Measurements from ENCODE around the gene RTL10.
A peak's percentile ranks its signal among the peaks of the same experiment; 100 is the strongest.

RTL10 gene

DNA sequence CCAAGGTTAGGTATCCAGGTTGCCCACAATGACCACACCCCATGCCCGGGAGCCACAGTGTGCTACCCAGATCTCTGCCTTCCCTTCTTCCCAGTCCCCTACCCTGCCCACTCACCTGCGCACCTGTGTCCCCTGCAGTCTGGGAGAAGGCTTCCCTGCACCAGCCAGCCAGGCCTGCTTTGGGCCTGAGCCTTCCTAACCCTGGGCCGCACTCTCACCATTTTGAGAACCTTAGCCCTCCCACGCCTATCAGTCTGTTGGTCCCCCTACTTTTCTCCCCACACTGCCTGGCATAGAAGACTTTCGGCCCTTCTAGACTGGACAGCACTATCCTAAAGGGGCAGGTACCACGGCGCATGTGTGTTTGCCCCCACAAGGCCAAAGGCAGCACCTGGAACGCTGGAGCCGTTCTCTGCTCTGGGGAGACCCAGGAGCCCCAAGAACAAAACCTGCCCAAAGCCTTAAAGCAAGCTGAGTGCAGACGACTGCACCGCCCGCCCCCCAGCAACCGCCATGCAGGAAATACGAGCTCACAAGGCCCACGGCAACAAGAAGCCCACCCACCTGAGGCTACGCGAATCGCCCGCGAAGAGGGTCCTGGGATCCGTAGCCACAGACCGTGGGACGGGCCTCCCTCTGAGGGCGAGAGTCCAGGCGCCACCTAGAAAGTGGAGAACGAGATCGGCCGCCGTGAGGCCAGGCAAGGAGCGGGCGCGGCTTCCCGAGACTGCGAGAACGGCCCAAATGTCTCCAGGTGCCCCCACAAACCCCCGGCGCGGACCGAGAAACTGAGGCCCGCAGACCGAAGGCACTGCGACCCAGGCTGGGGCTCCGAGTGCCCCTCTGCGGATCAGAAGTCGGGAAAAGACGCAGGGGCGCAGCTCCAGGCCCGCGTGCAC is 546 bp downstream of the RTL10 start (continued):
- TF ChIP-seq ZNF449 (tag by site-specific recombination; IDR thresholded peaks at IDR 0.05) (no peak), ZNF394 (tag by site-specific recombination; IDR thresholded peaks at IDR 0.05; ENCODE audit: borderline replicate concordance) (peak; percentile 14; the same call in 1 of the 2 replicates), ZNF211 (tag by site-specific recombination; IDR thresholded peaks at IDR 0.05; ENCODE audit: low read depth) (no peak), ZBTB21 (tag by site-specific recombination; IDR thresholded peaks at IDR 0.05) (no peak), ZSCAN4 (tag by site-specific recombination; IDR thresholded peaks at IDR 0.05) (no peak), ZNF596 (tag by site-specific recombination; IDR thresholded peaks at IDR 0.05) (no peak), ZNF610 (tag by site-specific recombination; IDR thresholded peaks at IDR 0.05; ENCODE audit: borderline replicate concordance) (no peak), ZNF324 (tag by site-specific recombination; IDR thresholded peaks at IDR 0.05) (peak; percentile 49; the same call in 1 of the 2 replicates), ZFP37 (tag by site-specific recombination; IDR thresholded peaks at IDR 0.05) (no peak), ZNF423 (tag by site-specific recombination; IDR thresholded peaks at IDR 0.05) (no peak), ZNF561 (tag by site-specific recombination; IDR thresholded peaks at IDR 0.05; ENCODE audit: borderline replicate concordance) (0 out of 2 replicates have a peak, but pooled peaks have one; percentile 25), ZNF140 (tag by site-specific recombination; IDR thresholded peaks at IDR 0.05) (no peak), ZNF580 (tag by site-specific recombination; IDR thresholded peaks at IDR 0.05) (no peak), ZNF600 (tag by site-specific recombination; IDR thresholded peaks at IDR 0.05) (peak; percentile 27; the same call in 1 of the 2 replicates), ZBTB6 (tag by site-specific recombination; IDR thresholded peaks at IDR 0.05) (0 out of 2 replicates have a peak, but pooled peaks have one; percentile 26), PRDM10 (tag by site-specific recombination; IDR thresholded peaks at IDR 0.05) (no peak; the same call in none of the 2 replicates), AEBP2 (tag by site-specific recombination; IDR thresholded peaks at IDR 0.05; ENCODE audit: borderline replicate concordance) (no peak), ZNF707 (tag by site-specific recombination; IDR thresholded peaks at IDR 0.05) (no peak), ZNF510 (tag by site-specific recombination; IDR thresholded peaks at IDR 0.05; ENCODE audit: insufficient replicate concordance) (no peak), ZEB2 (tag by site-specific recombination; IDR thresholded peaks at IDR 0.05) (no peak), ZBTB10 (tag by site-specific recombination; IDR thresholded peaks at IDR 0.05) (no peak), ZNF114 (tag by site-specific recombination; IDR thresholded peaks at IDR 0.05) (no peak)
- TF ChIP-seq, protein P1, sequence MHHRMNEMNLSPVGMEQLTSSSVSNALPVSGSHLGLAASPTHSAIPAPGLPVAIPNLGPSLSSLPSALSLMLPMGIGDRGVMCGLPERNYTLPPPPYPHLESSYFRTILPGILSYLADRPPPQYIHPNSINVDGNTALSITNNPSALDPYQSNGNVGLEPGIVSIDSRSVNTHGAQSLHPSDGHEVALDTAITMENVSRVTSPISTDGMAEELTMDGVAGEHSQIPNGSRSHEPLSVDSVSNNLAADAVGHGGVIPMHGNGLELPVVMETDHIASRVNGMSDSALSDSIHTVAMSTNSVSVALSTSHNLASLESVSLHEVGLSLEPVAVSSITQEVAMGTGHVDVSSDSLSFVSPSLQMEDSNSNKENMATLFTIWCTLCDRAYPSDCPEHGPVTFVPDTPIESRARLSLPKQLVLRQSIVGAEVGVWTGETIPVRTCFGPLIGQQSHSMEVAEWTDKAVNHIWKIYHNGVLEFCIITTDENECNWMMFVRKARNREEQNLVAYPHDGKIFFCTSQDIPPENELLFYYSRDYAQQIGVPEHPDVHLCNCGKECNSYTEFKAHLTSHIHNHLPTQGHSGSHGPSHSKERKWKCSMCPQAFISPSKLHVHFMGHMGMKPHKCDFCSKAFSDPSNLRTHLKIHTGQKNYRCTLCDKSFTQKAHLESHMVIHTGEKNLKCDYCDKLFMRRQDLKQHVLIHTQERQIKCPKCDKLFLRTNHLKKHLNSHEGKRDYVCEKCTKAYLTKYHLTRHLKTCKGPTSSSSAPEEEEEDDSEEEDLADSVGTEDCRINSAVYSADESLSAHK (tag by site-specific recombination; IDR thresholded peaks at IDR 0.05): peak; percentile 34; the same call in 1 of the 2 replicates
